Measurements from ENCODE around the gene CTRB1.
A peak's percentile ranks its signal among the peaks of the same experiment; 100 is the strongest.

The CTRB1 gene

GRCh38 chr16:75248536-75249380 lies 30.0 kb downstream of the CTRB1 start:
- H3K4me1 ChIP-seq, result peaks cover 6 to 90% (median 85%) of the 10 kb centered on the region in 4 donors
- intact Hi-C loops (cut with DNase I; ENCODE audit: low total_unique reads), result no loop called here
- H3K9me3 ChIP-seq, result no peaks in the 10 kb centered on the region
- H3K4me3 ChIP-seq, result peak overlapping the region; percentile 66 to 95
- no peaks in the 10 kb centered on the region for H3K36me3 ChIP-seq
- no peaks in the 10 kb centered on the region for H3K27me3 ChIP-seq
- TF ChIP-seq, protein P1, sequence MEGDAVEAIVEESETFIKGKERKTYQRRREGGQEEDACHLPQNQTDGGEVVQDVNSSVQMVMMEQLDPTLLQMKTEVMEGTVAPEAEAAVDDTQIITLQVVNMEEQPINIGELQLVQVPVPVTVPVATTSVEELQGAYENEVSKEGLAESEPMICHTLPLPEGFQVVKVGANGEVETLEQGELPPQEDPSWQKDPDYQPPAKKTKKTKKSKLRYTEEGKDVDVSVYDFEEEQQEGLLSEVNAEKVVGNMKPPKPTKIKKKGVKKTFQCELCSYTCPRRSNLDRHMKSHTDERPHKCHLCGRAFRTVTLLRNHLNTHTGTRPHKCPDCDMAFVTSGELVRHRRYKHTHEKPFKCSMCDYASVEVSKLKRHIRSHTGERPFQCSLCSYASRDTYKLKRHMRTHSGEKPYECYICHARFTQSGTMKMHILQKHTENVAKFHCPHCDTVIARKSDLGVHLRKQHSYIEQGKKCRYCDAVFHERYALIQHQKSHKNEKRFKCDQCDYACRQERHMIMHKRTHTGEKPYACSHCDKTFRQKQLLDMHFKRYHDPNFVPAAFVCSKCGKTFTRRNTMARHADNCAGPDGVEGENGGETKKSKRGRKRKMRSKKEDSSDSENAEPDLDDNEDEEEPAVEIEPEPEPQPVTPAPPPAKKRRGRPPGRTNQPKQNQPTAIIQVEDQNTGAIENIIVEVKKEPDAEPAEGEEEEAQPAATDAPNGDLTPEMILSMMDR (IDR thresholded peaks at IDR 0.05), result no peak
- no peak for DNase-seq
- H3K27ac ChIP-seq, result peak overlapping the region; percentile 93 to 99

- Histone ChIP-seq H3K27ac (peak overlapping the region; percentile 93 to 99), H3K36me3 (no peaks in the 10 kb centered on the region), H3K9me3 (no peaks in the 10 kb centered on the region), H3K27me3 (no peaks in the 10 kb centered on the region), H3K4me1 (peaks cover 6 to 90% (median 85%) of the 10 kb centered on the region in 4 donors), H3K4me3 (peak overlapping the region; percentile 66 to 95)
- no peak for DNase-seq
- intact Hi-C loops (cut with DNase I; ENCODE audit: low total_unique reads), result no loop called here
- TF ChIP-seq, protein P1 (IDR thresholded peaks at IDR 0.05), result no peak
Observed at GRCh38 chr16:75249441-75249840, 30.7 kb downstream of the CTRB1 start.

- peak overlapping the region; percentile 66 to 95 for H3K4me3 ChIP-seq
- intact Hi-C loops (cut with DNase I; ENCODE audit: low total_unique reads), result no loop called here
- no peaks in the 10 kb centered on the region for H3K27me3 ChIP-seq
- H3K27ac ChIP-seq, result peak overlapping the region; percentile 93 to 99
- TF ChIP-seq, protein P1 (IDR thresholded peaks at IDR 0.05), result no peak
- H3K9me3 ChIP-seq, result no peaks in the 10 kb centered on the region
- H3K4me1 ChIP-seq, result peaks cover 8 to 90% (median 85%) of the 10 kb centered on the region in 4 donors
- peak in 1 of 2 donors; percentile 79 for DNase-seq
- H3K36me3 ChIP-seq, result no peaks in the 10 kb centered on the region
Observed at GRCh38 chr16:75250089-75250808, 31.5 kb downstream of the CTRB1 start.

GRCh38 chr16:75250809-75251279 lies 32.1 kb downstream of the CTRB1 start:
- peaks cover 10 to 90% (median 85%) of the 10 kb centered on the region in 4 donors for H3K4me1 ChIP-seq
- no peaks in the 10 kb centered on the region for H3K27me3 ChIP-seq
- no peaks in the 10 kb centered on the region for H3K36me3 ChIP-seq
- peak overlapping the region; percentile 66 to 95 for H3K4me3 ChIP-seq
- TF ChIP-seq, protein P1 (IDR thresholded peaks at IDR 0.05), result no peak
- intact Hi-C loops (cut with DNase I; ENCODE audit: low total_unique reads), result no loop called here
- no peaks in the 10 kb centered on the region for H3K9me3 ChIP-seq
- peak in 1 of 2 donors; percentile 76 for DNase-seq
- peak overlapping the region; percentile 93 to 99 for H3K27ac ChIP-seq

GRCh38 chr16:75251280-75252048 lies 32.7 kb downstream of the CTRB1 start, which contains the start of gene BCAR1:
TSS of gene BCAR1 (minus strand) at chr16:75251624. CDS start at chr16:75251482, 142 bp downstream.
- DNase-seq, result peak; percentile 87 to 94
- Histone ChIP-seq H3K9me3 (no peaks in the 10 kb centered on the region), H3K36me3 (no peaks in the 10 kb centered on the region), H3K4me3 (peak within 1 kb of the TSS; percentile 66 to 95), H3K27ac (peak within 1 kb of the TSS; percentile 93 to 99), H3K4me1 (peaks cover 10 to 90% (median 85%) of the 10 kb centered on the region in 4 donors), H3K27me3 (no peaks in the 10 kb centered on the region)
- intact Hi-C loops (cut with DNase I; ENCODE audit: low total_unique reads), result no loop called here
- TF ChIP-seq, protein P1 (IDR thresholded peaks at IDR 0.05), result peak; percentile 6 to 10

All from tibial artery (tissue), 4 donors.